HepG2 (cell line): ENCODE measurements around the gene CRISPLD2. TPM values are rescaled to one million over a fixed set of nuclear protein-coding genes. Genes with fewer than 3 reads are reported as not detected.

Source experiments
- ATAC-seq: fragments of 200-7000 bp; cut with Tn5 transposase; 3 replicates; pipeline ENCODE4 v1.9.1; 2020; ENCODE audit warnings: mild to moderate bottlenecking, moderate library complexity
- BruUV-seq: library from RNA; stranded (reverse); fragments of 400-500 nt; replicated peaks from 2 replicates; lab custom pipeline; 2021; lab: Mats Ljungman, UMichigan
- CTCF ChIA-PET: fragments of 300-600 bp; formaldehyde crosslinking; extraction: SDS; loops from one replicate; lab custom pipeline; 2021; ENCODE audit warnings: low total read pairs, inconsistent platforms, low intra/inter-chr PET ratio; lab: Yijun Ruan, JAX
- POLR2A ChIA-PET: fragments of 350-600 bp; sonication (Branson Sonifier 250); formaldehyde crosslinking; loops from one replicate; lab custom pipeline; 2020; ENCODE audit warnings: antibody characterized with exemption, inconsistent platforms; lab: Yijun Ruan, JAX
- DNase-seq: peaks from one replicate; pipeline ENCODE4 v3.0.0-alpha.2; 2015; ENCODE audit warnings: low spot score
- FAIRE-seq: peaks from 3 replicates; lab custom pipeline; 2011; peaks lifted over from hg19 to GRCh38; lab: Jason Lieb, UNC
- H2AFZ ChIP-seq: one replicate; pipeline ENCODE4 v1.6.1; 2011; ENCODE audit warnings: low read length, inconsistent platforms
- H3K27ac ChIP-seq: fragments of 300-600 bp; 3 replicates; pipeline ENCODE4 v1.8.0; 2011; ENCODE audit warnings: mixed run types, mild to moderate bottlenecking, mixed read lengths, low read length, inconsistent platforms; ENCODE audit not compliant: insufficient read depth; ENCODE audit errors: extremely low read length
- H3K27me3 ChIP-seq, 2 experiments: fragments of 200-600 bp in 1 of 2; 2 replicates in 1 of 2; 3 replicates in 1 of 2; pipeline versions ENCODE4 v1.6.0 to v1.8.0; 2011; ENCODE audit warnings: low read length in 2 of 2, mild to moderate bottlenecking in 2 of 2, moderate library complexity in 2 of 2, inconsistent platforms in 1 of 2; ENCODE audit not compliant: insufficient read depth in 2 of 2, control insufficient read depth in 1 of 2
- H3K36me3 ChIP-seq, 2 experiments: fragments of 200-600 bp in 1 of 2; replicated peaks in 1 of 2; 2 replicates in 1 of 2; 3 replicates in 1 of 2; pipeline versions ENCODE4 v1.5.1 to v1.8.0; 2011; ENCODE audit warnings: low read length in 2 of 2, inconsistent platforms in 1 of 2; ENCODE audit not compliant: insufficient read depth in 2 of 2, control insufficient read depth in 1 of 2
- H3K4me1 ChIP-seq: 2 replicates; pipeline ENCODE4 v1.5.1; 2012; ENCODE audit warnings: low read length, inconsistent platforms; ENCODE audit not compliant: insufficient read depth
- H3K4me2 ChIP-seq: 2 replicates; pipeline ENCODE4 v1.6.0; 2011; ENCODE audit warnings: low read depth, low read length, inconsistent platforms
- H3K4me3 ChIP-seq, 3 experiments: fragments of 200-600 bp in 1 of 3; sonication (generic), shearing (Covaris generic) in 1 of 3; replicated peaks in 1 of 3; 2 replicates each; pipeline ENCODE4 v1.5.1; 2011 to 2016; ENCODE audit warnings: low read length in 3 of 3, inconsistent platforms in 2 of 3, low read depth in 2 of 3, mild to moderate bottlenecking in 2 of 3, control low read depth in 1 of 3, mixed read lengths in 1 of 3; ENCODE audit not compliant: insufficient read depth in 1 of 3
- H3K79me2 ChIP-seq: one replicate; pipeline ENCODE4 v1.6.1; 2011; ENCODE audit warnings: low read length, inconsistent platforms; ENCODE audit not compliant: insufficient read depth
- H3K9ac ChIP-seq: 2 replicates; pipeline ENCODE4 v1.6.0; 2011; ENCODE audit warnings: mild to moderate bottlenecking, low read depth, low read length, inconsistent platforms; ENCODE audit not compliant: insufficient read depth
- H3K9me3 ChIP-seq: 2 replicates; pipeline ENCODE4 v1.5.1; 2012; ENCODE audit warnings: mild to moderate bottlenecking, low read length
- H4K20me1 ChIP-seq: 2 replicates; pipeline ENCODE4 v1.6.0; 2011; ENCODE audit warnings: inconsistent platforms, mild to moderate bottlenecking, low read length, moderate library complexity; ENCODE audit not compliant: insufficient read depth
- CREBL2 ChIP-seq: sonication (generic); formaldehyde crosslinking; IDR thresholded peaks from 2 replicates; pipeline ENCODE4 v1.8.1; 2023; ENCODE audit warnings: missing genetic modification reagents, mild to moderate bottlenecking, borderline replicate concordance
- CTCF ChIP-seq: sonication (generic); formaldehyde crosslinking; IDR thresholded peaks from 2 replicates; pipeline ENCODE4 v1.5.0; 2020; ENCODE audit warnings: mild to moderate bottlenecking, missing genetic modification reagents, moderate library complexity
- IRF2 ChIP-seq: IDR thresholded peaks from 2 replicates; pipeline ENCODE4 v1.6.1; 2018; ENCODE audit warnings: missing genetic modification reagents, missing compliant biosample characterization
- SP2 ChIP-seq: sonication (generic); formaldehyde crosslinking; IDR thresholded peaks from 2 replicates; pipeline ENCODE4 v1.5.1; 2020; ENCODE audit warnings: mild to moderate bottlenecking, missing genetic modification reagents
- ZBTB46 ChIP-seq: sonication (generic); formaldehyde crosslinking; IDR thresholded peaks from 2 replicates; pipeline ENCODE4 v1.4.0; 2020; ENCODE audit warnings: mild to moderate bottlenecking, missing genetic modification reagents, borderline replicate concordance
- WGBS: methylation state at CpG from one replicate; pipeline ENCODE4 v1.1.6; 2017; ENCODE audit warnings: low lambda C conversion rate; 5-methylcytosine and 5-hydroxymethylcytosine counted together
- in situ Hi-C: cut with HindIII; loops from 2 replicates; pipeline ENCODE4 v1.10.0; 2017; ENCODE audit warnings: low pct_unique_long_range_greater_than_20kb; ENCODE audit not compliant: extremely low pct_ligation_motif_present
- intact Hi-C: fragments of 100-400 bp; cut with micrococcal nuclease; formaldehyde crosslinking; loops from one replicate; pipeline ENCODE4 v1.10.0; 2022; ENCODE audit not compliant: unreplicated experiment
- polyA plus RNA-seq, 8 experiments: library from polyadenylated mRNA; depleted of rRNA in 3 of 8; stranded (reverse) in 7 of 8; unstranded in 1 of 8; fragments of >200 nt; fragmentation: Illumina TruSeq in 4 of 8; extraction: Trizol in 4 of 8; gene quantifications; 2 replicates each; pipeline versions ENCODE4 v1.2.1 to v1.2.3, GENCODE V29; 2011 to 2016; ENCODE audit warnings: low read depth in 4 of 8, missing spikeins in 1 of 8, mixed read lengths in 1 of 8; ENCODE audit not compliant: insufficient read depth in 1 of 8
- total RNA-seq, 5 experiments: library from RNA; depleted of rRNA; stranded (reverse); fragments of >200 nt; fragmentation: Illumina TruSeq; extraction: Trizol; gene quantifications; 2 replicates each; pipeline ENCODE4 v1.2.3, GENCODE V29; 2016; ENCODE audit warnings: low read depth in 1 of 5

CRISPLD2 gene
- total and polyA plus RNA-seq, 2 of the 13 experiments (the other 11 are each of a cell fraction or from before 2014, with no cell fraction given), result 0.04 to 0.31 TPM

- POLR2A ChIA-PET, result no interaction called here
- H3K27me3 ChIP-seq, result peaks cover 13 to 81% of the 10 kb centered on the region in 2 experiments
Observed at GRCh38 chr16:84817206-84817605, 2.6 kb upstream of the CRISPLD2 start.

More at GRCh38 chr16:84817206-84817605, 2.6 kb upstream of the CRISPLD2 start:
- CTCF ChIA-PET, result no interaction called here
- Histone ChIP-seq H3K9ac (no peak overlapping the region), H3K4me1 (peaks cover 28% of the 10 kb centered on the region), H3K4me2 (no peak overlapping the region), H3K79me2 (no peaks in the 10 kb centered on the region), H4K20me1 (0 out of 2 replicates have a peak, but pooled peaks cover 9% of the 10 kb centered on the region), H2AFZ (no peak overlapping the region), H3K4me3 (no peak overlapping the region), H3K36me3 (no peaks in the 10 kb centered on the region), H3K9me3 (no peaks in the 10 kb centered on the region), H3K27ac (no peak overlapping the region)
- no peak for ATAC-seq
- no peak for FAIRE-seq
- 64% methylated on average over 6 of the region's 10 CpGs for WGBS
- intact Hi-C loops, result no loop called here
- no TSS peak for BruUV-seq
- TF ChIP-seq ZBTB46 (CRISPR knock-in tag) (no peak), CREBL2 (no peak), CTCF (CRISPR knock-in tag) (no peak), IRF2 (CRISPR knock-in tag) (no peak), SP2 (CRISPR knock-in tag) (no peak)
- in situ Hi-C loops, result no loop called here
- no peak for DNase-seq
